Measurements from ENCODE around the gene RAB5A. TPM values are rescaled to one million over a fixed set of nuclear protein-coding genes. Genes with fewer than 3 reads are reported as not detected.

RAB5A gene
- polyA plus RNA-seq, 1 of the 3 experiments (the other 2 are of a cell fraction) = 31.0 TPM

DNA sequence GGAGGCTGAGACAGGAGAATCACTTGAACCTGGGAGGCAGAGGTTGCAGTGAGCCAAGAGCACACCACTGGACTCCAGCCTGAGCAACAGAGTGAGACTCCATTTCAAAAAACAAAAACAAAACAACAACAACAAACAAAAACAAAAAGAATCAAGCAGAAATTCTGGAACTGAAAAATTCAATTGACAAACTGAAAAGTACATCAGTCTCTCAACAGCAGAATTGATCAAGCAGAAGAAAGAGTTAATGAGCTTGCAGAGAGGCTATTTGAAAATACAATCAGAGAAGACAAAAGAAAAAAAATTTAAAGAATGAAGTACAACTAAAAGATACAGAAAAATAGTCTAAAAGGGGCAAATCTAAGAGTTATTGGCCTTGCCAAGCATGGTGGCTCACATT, 35.4 kb upstream of the RAB5A start:
- Histone ChIP-seq H3K27me3 (ENCODE audit: insufficient read depth) (no peaks in the 10 kb centered on the region), H3K27ac (ENCODE audit: low read depth in 2 of 2, low read length in 1 of 2) (no peak overlapping the region), H3K9me2 (no peaks in the 10 kb centered on the region), H3K79me2 (ENCODE audit: insufficient read depth) (no peaks in the 10 kb centered on the region), H3K9ac (no peak overlapping the region), H3K4me1 (ENCODE audit: control insufficient read depth in 1 of 2, insufficient read depth in 2 of 2, low read depth in 1 of 2, low read length in 1 of 2) (no peaks in the 10 kb centered on the region), H3K4me3 (ENCODE audit: low read depth in 2 of 2, low read length in 1 of 2) (no peak overlapping the region), H4K20me1 (ENCODE audit: insufficient read depth) (no peaks in the 10 kb centered on the region), H3K9me3 (no peaks in the 10 kb centered on the region), H3K36me3 (replicated peaks in 1 of 2; ENCODE audit: control insufficient read depth in 1 of 2, insufficient read depth in 2 of 2, low read length in 1 of 2) (no peaks in the 10 kb centered on the region), H3F3A (replicated peaks; ENCODE audit: insufficient read depth) (no peaks in the 10 kb centered on the region), H3K4me2 (no peak overlapping the region), H2AFZ (ENCODE audit: low read depth) (no peak overlapping the region)
- no peak for TF ChIP-seq RCOR1 (IDR thresholded peaks at IDR 0.05; ENCODE audit: low read length)
- TF ChIP-seq GABPA (IDR thresholded peaks at IDR 0.05; ENCODE audit: low read depth) = no peak
- no peak for TF ChIP-seq NFIC (IDR thresholded peaks at IDR 0.05; ENCODE audit: borderline replicate concordance)
- TF ChIP-seq TCF12 (IDR thresholded peaks at IDR 0.05) = no peak
- TF ChIP-seq, protein P1, sequence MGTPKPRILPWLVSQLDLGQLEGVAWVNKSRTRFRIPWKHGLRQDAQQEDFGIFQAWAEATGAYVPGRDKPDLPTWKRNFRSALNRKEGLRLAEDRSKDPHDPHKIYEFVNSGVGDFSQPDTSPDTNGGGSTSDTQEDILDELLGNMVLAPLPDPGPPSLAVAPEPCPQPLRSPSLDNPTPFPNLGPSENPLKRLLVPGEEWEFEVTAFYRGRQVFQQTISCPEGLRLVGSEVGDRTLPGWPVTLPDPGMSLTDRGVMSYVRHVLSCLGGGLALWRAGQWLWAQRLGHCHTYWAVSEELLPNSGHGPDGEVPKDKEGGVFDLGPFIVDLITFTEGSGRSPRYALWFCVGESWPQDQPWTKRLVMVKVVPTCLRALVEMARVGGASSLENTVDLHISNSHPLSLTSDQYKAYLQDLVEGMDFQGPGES (IDR thresholded peaks at IDR 0.05; ENCODE audit: low read depth, low read length) = no peak
- no peak for TF ChIP-seq TAF1 (IDR thresholded peaks at IDR 0.05; ENCODE audit: borderline replicate concordance, low read depth, low read length)
- TF ChIP-seq JUND (IDR thresholded peaks at IDR 0.05) = no peak
- no peak for TF ChIP-seq EZH2phosphoT487 (IDR thresholded peaks at IDR 0.05; ENCODE audit: borderline replicate concordance, low read depth)
- TF ChIP-seq MXI1 (IDR thresholded peaks at IDR 0.05; ENCODE audit: low read depth, low read length) = no peak
- TF ChIP-seq, protein P2, sequence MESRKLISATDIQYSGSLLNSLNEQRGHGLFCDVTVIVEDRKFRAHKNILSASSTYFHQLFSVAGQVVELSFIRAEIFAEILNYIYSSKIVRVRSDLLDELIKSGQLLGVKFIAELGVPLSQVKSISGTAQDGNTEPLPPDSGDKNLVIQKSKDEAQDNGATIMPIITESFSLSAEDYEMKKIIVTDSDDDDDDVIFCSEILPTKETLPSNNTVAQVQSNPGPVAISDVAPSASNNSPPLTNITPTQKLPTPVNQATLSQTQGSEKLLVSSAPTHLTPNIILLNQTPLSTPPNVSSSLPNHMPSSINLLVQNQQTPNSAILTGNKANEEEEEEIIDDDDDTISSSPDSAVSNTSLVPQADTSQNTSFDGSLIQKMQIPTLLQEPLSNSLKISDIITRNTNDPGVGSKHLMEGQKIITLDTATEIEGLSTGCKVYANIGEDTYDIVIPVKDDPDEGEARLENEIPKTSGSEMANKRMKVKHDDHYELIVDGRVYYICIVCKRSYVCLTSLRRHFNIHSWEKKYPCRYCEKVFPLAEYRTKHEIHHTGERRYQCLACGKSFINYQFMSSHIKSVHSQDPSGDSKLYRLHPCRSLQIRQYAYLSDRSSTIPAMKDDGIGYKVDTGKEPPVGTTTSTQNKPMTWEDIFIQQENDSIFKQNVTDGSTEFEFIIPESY (IDR thresholded peaks at IDR 0.05; ENCODE audit: borderline replicate concordance, low read depth) = no peak
- TF ChIP-seq CTCF (IDR thresholded peaks at IDR 0.05) = no peak
- no peak for TF ChIP-seq RAD21 (IDR thresholded peaks at IDR 0.05; ENCODE audit: low read length)
- TF ChIP-seq SMC3 (IDR thresholded peaks at IDR 0.05; ENCODE audit: low read depth, low read length) = no peak
- no peak for TF ChIP-seq MEF2A (IDR thresholded peaks at IDR 0.05; ENCODE audit: borderline replicate concordance, low read depth)
- no peak for TF ChIP-seq SIN3A (IDR thresholded peaks at IDR 0.05; ENCODE audit: borderline replicate concordance, low read depth, low read length)
- no peak for TF ChIP-seq TEAD4 (IDR thresholded peaks at IDR 0.05; ENCODE audit: borderline replicate concordance, insufficient read depth)
- no peak for TF ChIP-seq FOSL2 (IDR thresholded peaks at IDR 0.05; ENCODE audit: borderline replicate concordance, low read depth)
- TF ChIP-seq RXRA (IDR thresholded peaks at IDR 0.05; ENCODE audit: borderline replicate concordance, low read depth) = no peak
- no peak for TF ChIP-seq YY1 (IDR thresholded peaks at IDR 0.05; ENCODE audit: low read depth)
- no peak for TF ChIP-seq EP300 (IDR thresholded peaks at IDR 0.05; ENCODE audit: borderline replicate concordance in 1 of 2, low read depth in 1 of 2, low read length in 1 of 2)
- DNase-seq = no peak
- CTCF ChIA-PET = no interaction called here
- POLR2A ChIA-PET = no interaction called here

Measured in SK-N-SH (cell line).